ENCODE results near the gene GPC2. TPM values are rescaled to one million over a fixed set of nuclear protein-coding genes. Genes with fewer than 3 reads are reported as not detected.
"Not testable (repeated sequence)": the region's sequence is repeated elsewhere in the genome, so short reads cannot be mapped to it uniquely, and the experiment has no call there.

Gene GPC2
- total RNA-seq, 1 donor, result 1.4 TPM

GRCh38 chr7:100152404-100152803 is 24.8 kb downstream of the GPC2 start:
- Histone ChIP-seq H3K27me3 (ENCODE audit: insufficient read depth, low read length) (no peaks in the 10 kb centered on the region), H3K4me1 (ENCODE audit: insufficient read depth, low read length) (peaks cover 15% of the 10 kb centered on the region), H3K36me3 (ENCODE audit: insufficient read depth, low read length) (peaks cover 37% of the 10 kb centered on the region), H3K4me3 (ENCODE audit: insufficient read depth, low read length) (no peak overlapping the region), H2AFZ (ENCODE audit: low read length) (no peak overlapping the region), H3K4me2 (ENCODE audit: insufficient read depth, low read length) (no peak overlapping the region), H4K20me1 (ENCODE audit: insufficient read depth, low read length) (peaks cover 24% of the 10 kb centered on the region), H3K79me2 (ENCODE audit: insufficient read depth, low read length) (peaks cover 62% of the 10 kb centered on the region), H3K9me3 (ENCODE audit: low read depth, low read length) (no peaks in the 10 kb centered on the region), H3K27ac (ENCODE audit: low read depth, low read length) (no peak overlapping the region)
- no peak for TF ChIP-seq CTCF (IDR thresholded peaks at IDR 0.05; ENCODE audit: extremely low read depth, low read depth, low read length)
- DNase-seq (ENCODE audit: insufficient read length, low spot score, missing footprints), result peak; percentile 49

- Histone ChIP-seq H3K79me2 (ENCODE audit: insufficient read depth, low read length) (peaks cover 38% of the 10 kb centered on the region), H3K4me3 (ENCODE audit: insufficient read depth, low read length) (peak within 1 kb of the TSS; percentile 100), H3K4me1 (ENCODE audit: insufficient read depth, low read length) (peaks cover 9% of the 10 kb centered on the region), H3K27me3 (ENCODE audit: insufficient read depth, low read length) (no peaks in the 10 kb centered on the region), H2AFZ (ENCODE audit: low read length) (peak within 1 kb of the TSS; percentile 98), H3K9me3 (ENCODE audit: low read depth, low read length) (no peaks in the 10 kb centered on the region), H3K4me2 (ENCODE audit: insufficient read depth, low read length) (peak within 1 kb of the TSS; percentile 90), H3K36me3 (ENCODE audit: insufficient read depth, low read length) (peaks cover 11% of the 10 kb centered on the region), H3K27ac (ENCODE audit: low read depth, low read length) (peak within 1 kb of the TSS; percentile 81), H4K20me1 (ENCODE audit: insufficient read depth, low read length) (peaks cover 3% of the 10 kb centered on the region)
- DNase-seq (ENCODE audit: insufficient read length, low spot score, missing footprints), result peak; percentile 98
- TF ChIP-seq CTCF (IDR thresholded peaks at IDR 0.05; ENCODE audit: extremely low read depth, low read depth, low read length), result no peak
Measured at GRCh38 chr7:100148559-100149328, 28.4 kb downstream of the GPC2 start, which contains the start of gene LAMTOR4. LAMTOR4 (plus strand) TSS chr7:100148918; CDS start chr7:100148973, 55 bp downstream.

- H3K4me1 ChIP-seq (ENCODE audit: insufficient read depth, low read length), result peaks cover 9% of the 10 kb centered on the region
- no peak for TF ChIP-seq CTCF (IDR thresholded peaks at IDR 0.05; ENCODE audit: extremely low read depth, low read depth, low read length)
- H4K20me1 ChIP-seq (ENCODE audit: insufficient read depth, low read length), result no peaks in the 10 kb centered on the region
- peak overlapping the region; percentile 100 for H3K4me3 ChIP-seq (ENCODE audit: insufficient read depth, low read length)
- peaks cover 35% of the 10 kb centered on the region for H3K79me2 ChIP-seq (ENCODE audit: insufficient read depth, low read length)
- H3K36me3 ChIP-seq (ENCODE audit: insufficient read depth, low read length), result peaks cover 9% of the 10 kb centered on the region
- H3K27me3 ChIP-seq (ENCODE audit: insufficient read depth, low read length), result no peaks in the 10 kb centered on the region
- no peaks in the 10 kb centered on the region for H3K9me3 ChIP-seq (ENCODE audit: low read depth, low read length)
- peak overlapping the region; percentile 90 for H3K4me2 ChIP-seq (ENCODE audit: insufficient read depth, low read length)
- DNase-seq (ENCODE audit: insufficient read length, low spot score, missing footprints), result no peak
- peak overlapping the region; percentile 77 for H2AFZ ChIP-seq (ENCODE audit: low read length)
- H3K27ac ChIP-seq (ENCODE audit: low read depth, low read length), result no peak overlapping the region
Measured at GRCh38 chr7:100148225-100148558, 29.0 kb downstream of the GPC2 start.

- no peak overlapping the region for H3K4me2 ChIP-seq (ENCODE audit: insufficient read depth, low read length)
- no peak overlapping the region for H3K27ac ChIP-seq (ENCODE audit: low read depth, low read length)
- TF ChIP-seq CTCF (IDR thresholded peaks at IDR 0.05; ENCODE audit: extremely low read depth, low read depth, low read length), result no peak
- no peak overlapping the region for H3K4me3 ChIP-seq (ENCODE audit: insufficient read depth, low read length)
- peaks cover 9% of the 10 kb centered on the region for H3K4me1 ChIP-seq (ENCODE audit: insufficient read depth, low read length)
- no peaks in the 10 kb centered on the region for H3K27me3 ChIP-seq (ENCODE audit: insufficient read depth, low read length)
- peaks cover under 1% of the 10 kb centered on the region for H3K36me3 ChIP-seq (ENCODE audit: insufficient read depth, low read length)
- H3K79me2 ChIP-seq (ENCODE audit: insufficient read depth, low read length), result peaks cover 28% of the 10 kb centered on the region
- H4K20me1 ChIP-seq (ENCODE audit: insufficient read depth, low read length), result no peaks in the 10 kb centered on the region
- DNase-seq (ENCODE audit: insufficient read length, low spot score, missing footprints), result no peak
- no peak overlapping the region for H2AFZ ChIP-seq (ENCODE audit: low read length)
- H3K9me3 ChIP-seq (ENCODE audit: low read depth, low read length), result no peaks in the 10 kb centered on the region
Measured at GRCh38 chr7:100147278-100147677, 29.9 kb downstream of the GPC2 start.

- not testable (repeated sequence) for H3K27ac ChIP-seq (ENCODE audit: low read depth, low read length); H3K27me3 ChIP-seq (ENCODE audit: insufficient read depth, low read length); H3K4me3 ChIP-seq (ENCODE audit: insufficient read depth, low read length); H3K9me3 ChIP-seq (ENCODE audit: low read depth, low read length); H3K4me1 ChIP-seq (ENCODE audit: insufficient read depth, low read length); H4K20me1 ChIP-seq (ENCODE audit: insufficient read depth, low read length); H3K4me2 ChIP-seq (ENCODE audit: insufficient read depth, low read length); H2AFZ ChIP-seq (ENCODE audit: low read length); H3K36me3 ChIP-seq (ENCODE audit: insufficient read depth, low read length)
- peak; percentile 65 for DNase-seq (ENCODE audit: insufficient read length, low spot score, missing footprints)
- H3K79me2 ChIP-seq (ENCODE audit: insufficient read depth, low read length), result peaks cover 25% of the 10 kb centered on the region
Measured at GRCh38 chr7:100146350-100146749, 30.8 kb downstream of the GPC2 start.

All from osteoblast (primary cell).